LoVo (cell line): Measurements from ENCODE around the gene FSIP1.

Experiments used
- DNase-seq: peaks from one replicate; pipeline ENCODE4 v3.0.0-alpha.2; 2016; ENCODE audit warnings: low spot score

Gene FSIP1

DNA sequence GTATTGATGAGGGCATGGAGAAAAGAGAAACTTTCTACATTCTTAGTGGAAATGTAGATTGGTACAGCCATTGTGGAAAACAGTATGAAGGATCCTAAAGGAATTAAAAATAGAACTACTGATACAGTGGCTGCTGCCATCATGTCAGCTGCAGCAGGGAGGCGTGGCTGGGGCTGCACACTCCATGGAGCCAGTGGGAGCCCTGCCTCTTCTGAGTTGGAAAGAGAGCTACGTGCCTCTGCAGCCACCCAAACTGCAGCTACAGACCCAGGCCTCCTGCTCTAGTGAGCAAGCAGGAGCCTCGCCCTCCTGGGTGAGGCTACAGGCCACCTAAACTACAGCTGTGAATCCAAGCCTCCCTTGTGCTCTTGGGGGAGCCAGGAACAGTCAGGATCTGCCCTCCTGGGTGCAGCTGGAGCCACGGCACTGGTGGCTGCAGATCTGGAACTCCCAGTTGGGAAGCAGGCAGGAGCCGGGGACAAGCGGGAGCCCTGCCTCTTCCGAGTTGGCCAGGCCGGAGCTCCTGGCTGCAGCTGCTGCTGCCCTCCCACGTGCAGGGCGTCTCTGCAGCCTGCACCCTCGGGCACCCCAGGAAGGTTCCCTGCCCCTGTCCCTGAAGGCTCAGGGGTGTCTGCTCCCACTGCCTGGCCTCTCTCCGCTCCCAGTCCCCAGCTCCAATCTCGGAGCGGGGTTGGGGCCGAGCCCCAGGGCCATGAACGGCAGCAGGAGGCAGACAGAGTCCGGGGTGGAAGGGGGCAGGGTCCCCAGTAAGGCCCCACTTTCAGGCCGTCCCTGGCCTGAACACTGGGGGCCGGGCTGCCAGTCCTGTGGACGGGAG lies 137.3 kb downstream of the FSIP1 start:
- DNase-seq: no peak

DNA sequence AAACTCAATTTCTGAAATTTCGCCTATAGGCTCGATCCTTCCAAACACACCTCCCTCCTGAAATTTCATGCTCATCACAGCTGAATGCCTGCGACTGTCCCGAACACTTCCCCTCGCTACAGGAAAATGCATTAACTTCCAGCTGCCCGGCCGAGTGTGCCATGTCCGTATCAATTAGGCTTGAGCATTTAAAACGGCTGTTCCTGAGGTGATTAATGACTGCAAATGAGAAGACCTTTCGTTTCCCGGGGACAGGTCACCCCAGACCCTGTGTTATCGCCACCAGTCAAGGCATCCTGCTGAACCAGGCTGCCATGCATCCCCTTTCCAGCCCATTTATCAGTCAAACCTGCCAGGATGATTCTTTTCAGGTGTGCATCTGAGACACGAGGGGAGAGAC lies 138.5 kb downstream of the FSIP1 start:
- DNase-seq: no peak

DNA sequence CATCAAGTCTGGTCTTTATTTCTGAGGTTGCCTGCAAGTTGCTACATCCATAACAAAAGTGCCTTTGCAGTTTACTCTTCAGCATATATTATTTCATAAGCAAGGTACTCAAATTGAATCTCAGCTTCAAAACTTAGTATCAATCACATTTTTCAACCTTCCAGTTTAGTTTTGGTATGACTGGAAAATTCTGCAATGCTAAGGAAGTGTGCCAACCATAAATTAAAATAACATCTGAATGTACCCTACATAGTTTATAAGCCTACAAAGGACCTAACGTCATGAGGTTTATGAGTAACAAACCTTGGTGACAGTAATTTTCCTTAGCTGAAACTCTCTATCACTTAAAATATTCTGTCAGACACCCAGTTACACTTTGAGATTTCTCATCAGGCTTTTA lies 138.9 kb downstream of the FSIP1 start:
- no peak for DNase-seq

DNA sequence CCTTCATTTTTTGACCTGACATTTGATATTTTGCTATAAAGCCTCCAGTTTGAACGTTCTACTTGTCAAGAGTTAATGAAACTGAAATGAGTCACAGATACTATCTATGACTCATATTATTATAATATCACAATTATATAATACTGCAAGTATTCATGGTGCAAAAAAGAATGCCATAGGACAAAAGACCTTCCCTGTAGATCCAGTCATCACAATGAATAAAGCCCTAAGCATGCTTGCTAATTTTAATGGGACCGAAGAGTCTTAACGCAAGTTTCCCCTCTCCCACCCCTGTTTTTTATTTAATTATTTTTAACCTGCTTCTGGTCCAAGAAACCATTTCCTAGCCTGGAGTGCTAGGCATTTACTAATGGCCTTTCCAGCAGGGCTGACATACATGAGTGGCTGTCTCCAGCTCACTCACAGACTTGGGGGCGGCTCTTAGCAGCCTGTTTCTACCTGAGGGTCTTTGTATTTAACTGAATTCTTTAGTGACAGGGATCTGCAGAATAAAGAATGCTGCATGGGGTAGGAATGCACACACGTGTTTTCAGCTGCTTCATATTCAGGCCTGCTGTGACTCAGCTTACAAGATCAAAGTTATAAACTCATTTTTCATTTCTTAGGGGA lies 140.5 kb downstream of the FSIP1 start:
- no peak for DNase-seq

DNA sequence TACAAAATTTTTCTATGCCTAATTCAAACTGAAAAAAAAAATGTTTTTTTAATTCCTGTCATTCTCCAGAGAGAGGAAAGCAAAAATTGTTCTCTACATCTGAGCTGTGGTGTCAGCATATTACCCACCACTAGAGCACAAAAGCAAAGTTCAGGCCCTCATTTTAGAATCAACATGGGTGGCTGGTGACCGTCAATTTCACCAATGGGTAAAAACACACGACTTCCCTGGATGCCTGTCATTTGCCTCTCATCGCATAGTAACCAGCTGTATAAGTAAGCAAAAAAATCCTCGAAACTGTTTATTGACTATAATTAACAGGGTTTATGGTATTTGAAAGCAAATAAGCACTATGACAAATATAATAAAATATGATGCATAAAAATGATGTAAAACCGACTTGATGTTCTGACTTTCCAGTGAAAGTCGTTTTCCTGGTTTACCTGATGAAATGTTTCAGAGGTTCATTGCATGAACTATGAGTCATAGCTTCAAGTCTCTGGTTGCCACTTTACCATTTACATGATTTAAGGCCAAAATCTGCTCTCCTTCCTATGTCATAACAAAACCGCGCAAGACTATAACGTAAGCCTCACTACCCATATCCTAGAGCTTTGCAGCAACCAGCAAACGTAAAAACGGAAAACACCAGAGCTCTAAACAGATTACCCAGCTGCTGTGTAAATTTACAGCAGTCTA lies 141.3 kb downstream of the FSIP1 start:
- peak; percentile 63 for DNase-seq

DNA sequence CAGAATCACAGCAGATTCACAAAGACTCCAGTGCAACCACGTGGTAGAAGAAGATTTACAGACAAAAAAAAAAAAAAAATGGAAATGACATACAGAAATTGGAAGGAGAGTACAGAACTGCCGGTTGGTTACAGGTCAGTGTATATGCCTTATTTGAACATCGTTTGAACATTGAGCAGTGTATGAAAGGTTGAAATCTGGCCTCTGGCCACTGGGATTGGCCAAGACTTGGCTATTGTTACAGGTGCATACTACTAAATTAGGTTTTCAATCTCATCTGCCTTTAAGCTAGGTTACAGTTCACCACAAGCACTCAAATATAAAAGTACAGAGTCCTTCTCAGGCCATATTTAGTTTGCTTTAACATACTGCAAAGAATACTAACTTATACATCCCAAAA lies 142.0 kb downstream of the FSIP1 start:
- DNase-seq: no peak

DNA sequence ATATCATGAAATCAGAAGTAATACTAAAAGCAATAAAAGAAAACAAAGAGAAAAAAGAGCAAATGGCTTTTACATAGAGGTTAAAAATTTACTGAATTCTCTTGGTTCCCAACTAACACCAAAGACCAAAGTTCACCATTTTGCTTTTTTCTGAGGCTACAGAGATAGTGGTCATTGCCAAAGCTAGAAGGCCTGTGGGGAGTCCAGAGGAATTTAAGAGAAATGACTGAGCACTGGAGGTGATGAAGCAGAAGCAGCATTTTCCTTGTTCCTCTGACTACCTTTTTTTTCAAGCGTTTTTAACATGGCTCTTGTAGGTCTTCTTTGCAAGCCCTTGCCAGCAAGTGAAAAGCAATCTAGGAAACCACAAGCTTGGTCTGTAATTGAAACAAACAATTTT lies 143.6 kb downstream of the FSIP1 start:
- DNase-seq: no peak

DNA sequence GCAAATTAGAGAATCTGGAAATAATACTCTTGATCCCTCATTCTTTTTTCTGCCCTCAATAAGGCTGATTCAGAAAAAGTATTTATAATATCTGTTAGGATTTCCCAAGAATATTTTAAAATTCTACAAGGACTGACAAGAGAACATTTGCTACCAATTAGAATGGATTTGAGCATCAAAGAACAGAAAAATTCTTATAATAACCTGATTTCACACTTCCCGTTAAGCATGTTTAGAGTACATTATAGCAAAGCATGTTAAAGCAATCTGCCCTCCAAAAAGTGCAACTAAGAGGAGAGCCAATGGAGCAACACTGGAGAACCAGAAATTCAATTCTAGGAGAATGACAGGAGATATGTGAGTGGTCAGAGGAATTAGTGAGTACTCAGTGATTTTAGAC lies 144.6 kb downstream of the FSIP1 start:
- DNase-seq: no peak

DNA sequence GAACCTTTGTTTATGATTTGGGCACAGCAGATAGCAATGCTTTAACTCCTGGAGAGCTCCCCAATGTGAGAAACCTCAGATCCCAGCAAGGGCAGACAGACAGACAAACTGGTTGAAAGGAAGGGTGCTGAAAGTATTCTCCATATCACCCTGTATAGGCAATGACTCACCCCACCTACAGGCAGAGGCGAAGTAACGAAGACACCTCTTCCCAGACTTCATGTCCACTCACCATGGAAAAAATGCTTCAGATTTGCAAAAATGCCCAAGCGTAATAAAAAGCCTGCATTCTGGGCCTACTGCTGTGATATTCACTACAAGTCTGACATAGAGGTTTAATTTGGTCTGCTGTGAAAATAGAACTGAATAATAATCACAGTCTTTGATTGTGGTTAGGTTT lies 151.3 kb downstream of the FSIP1 start:
- DNase-seq: no peak

DNA sequence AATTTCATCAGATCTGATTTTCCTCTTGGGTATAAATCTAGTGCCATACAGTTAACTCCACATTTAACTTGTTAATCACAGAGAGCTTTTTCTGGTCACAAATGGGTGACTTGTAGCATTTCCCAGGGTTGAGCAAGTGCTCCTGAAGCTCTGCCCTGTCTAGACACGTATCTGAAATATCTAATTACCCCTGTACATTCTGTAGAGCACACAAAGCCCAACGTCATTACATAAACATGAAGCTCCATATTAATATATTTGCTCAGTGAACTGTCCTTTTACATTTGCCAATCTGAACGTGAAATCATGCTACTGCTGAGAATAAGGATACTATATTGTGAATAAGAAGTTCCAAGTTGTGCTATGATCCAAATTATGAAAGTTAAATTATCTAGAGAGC lies 152.7 kb downstream of the FSIP1 start:
- no peak for DNase-seq

DNA sequence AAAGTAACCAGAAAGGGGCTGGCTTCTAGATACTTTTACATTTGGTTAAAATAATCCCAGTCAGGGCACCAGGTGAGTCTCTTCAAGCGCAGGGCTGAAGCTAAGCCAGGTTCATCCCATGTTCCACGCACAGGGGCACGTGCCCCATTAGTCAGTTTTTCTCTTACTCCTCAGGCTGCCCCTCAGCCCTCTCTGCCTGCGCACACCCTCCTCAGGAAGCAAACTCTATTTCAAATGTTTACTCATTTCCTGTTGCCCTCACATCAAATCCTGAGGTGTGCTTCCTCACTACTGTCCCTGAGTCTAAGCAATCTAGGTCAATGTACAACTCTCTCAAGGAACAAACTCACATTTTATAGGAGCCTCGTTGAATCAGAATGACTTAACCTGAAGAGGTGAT lies 153.3 kb downstream of the FSIP1 start:
- peak; percentile 64 for DNase-seq

DNA sequence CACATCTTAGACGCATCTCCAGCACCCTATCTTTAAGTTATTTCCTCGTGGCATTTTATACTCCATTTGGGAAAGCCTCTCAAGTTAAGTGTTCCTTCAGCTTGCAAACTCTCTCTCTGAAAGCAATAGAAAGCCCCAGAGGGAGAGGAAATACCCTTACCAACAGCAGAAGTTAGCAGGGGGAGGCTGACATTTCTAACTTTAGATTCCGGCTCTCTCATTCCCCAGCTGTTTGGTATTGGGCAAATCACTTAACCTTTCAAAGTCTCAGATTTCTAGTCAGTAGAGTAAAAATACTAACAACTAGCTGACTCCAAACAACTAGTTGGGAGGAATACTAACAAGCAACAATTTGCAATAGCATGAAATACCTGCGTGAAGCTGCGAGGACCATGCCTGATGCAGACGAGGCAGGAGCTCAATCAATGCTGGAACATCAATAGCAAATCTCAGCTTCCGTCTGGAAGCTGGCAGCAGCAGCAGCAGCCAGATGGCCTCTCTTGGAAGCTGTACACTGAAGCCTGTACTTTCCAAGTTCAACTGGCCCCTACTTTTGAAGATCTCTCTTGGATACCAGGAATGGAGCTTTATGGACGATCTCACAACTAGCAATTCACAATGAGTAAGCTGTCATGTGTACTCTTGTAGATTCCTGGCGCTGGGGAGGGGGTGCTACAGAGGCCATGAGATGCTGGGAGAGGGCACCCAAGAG lies 153.9 kb downstream of the FSIP1 start:
- DNase-seq: no peak

DNA sequence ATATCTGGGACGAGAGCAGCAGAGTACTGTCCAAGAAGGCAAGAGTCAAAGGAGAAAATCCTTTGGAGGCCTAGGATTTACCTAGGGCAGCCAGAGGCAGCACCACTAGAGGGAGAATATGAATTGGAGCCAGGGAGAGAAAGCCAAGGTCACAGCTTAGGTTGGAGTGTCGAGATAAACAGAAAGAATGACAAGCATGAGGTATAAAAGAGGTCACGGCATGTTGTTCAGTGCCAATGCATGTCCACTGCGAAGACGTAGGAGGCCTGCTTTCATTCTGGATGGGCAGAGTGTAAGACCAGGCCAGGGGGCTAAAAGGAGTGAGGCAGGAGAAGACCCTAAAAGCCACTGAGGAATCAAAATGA lies 154.5 kb downstream of the FSIP1 start:
- DNase-seq: no peak

DNA sequence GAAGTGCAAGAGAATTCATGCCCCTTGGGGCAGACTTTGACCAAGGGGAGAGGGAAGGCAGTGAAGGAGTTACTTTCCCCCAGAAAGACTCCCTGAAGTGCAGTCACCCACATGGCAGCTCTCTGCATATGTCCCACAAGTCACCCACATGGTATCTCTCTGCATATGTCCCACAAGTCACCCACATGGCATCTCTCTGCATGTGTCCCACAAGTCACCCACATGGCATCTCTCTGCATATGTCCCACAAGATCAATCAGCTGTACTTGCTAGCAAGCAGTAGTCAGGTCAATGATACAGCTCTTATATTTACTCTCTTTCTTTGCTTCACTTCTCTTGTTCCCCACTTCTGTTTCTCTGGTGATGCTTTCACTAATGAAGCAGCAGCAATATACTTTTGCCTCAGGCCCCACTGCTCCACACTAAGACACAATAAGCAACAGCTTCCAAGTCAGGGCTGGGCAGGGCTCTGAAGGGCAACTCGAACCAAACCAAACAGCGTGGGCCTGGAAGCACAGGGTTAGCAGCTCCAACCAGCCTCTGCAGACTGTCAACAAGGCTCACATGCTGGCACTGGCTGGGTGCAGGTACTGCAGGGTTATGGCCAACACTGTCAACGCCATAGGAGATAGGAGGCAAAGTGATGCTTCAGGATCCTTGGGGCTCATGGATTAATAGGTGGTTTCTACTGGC lies 155.0 kb downstream of the FSIP1 start:
- DNase-seq: no peak

DNA sequence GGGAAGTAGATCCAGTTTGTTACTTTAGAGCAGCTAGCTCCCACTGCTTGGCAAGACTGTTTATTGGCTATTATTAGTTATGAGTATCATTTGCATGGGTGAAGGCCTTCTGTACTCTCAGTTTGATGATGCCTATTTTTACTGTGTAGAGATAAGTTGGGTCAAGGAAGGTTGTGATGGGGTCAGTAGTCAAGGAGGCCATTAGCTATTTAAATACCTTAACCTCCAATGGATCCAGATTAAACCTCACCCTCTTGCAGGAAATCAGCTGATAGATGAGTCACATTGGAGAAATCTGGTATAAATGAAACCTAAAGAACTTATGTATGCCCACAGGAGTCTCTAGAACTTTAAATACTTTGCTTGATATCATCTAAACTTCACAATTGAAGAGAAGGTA lies 156.8 kb downstream of the FSIP1 start:
- no peak for DNase-seq

DNA sequence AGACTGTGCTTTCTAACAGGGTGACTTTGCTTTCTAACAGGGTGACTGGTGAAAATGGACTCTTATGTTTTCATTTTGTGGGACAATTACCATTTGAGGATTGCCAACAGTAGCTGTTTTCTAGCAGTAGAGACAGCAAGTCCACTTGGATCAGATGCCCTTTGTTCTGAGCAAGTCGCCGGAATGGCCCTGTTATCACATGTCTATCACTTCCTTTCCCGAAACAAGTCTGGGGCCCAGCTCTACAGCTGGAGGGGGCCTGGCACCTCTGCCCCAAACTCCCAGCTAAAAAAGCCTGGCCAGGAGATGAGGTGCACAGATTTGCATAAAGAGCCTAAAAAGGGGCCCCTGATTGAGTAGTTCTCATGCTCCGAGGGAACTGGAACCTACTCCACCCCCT lies 157.2 kb downstream of the FSIP1 start:
- DNase-seq: no peak

DNA sequence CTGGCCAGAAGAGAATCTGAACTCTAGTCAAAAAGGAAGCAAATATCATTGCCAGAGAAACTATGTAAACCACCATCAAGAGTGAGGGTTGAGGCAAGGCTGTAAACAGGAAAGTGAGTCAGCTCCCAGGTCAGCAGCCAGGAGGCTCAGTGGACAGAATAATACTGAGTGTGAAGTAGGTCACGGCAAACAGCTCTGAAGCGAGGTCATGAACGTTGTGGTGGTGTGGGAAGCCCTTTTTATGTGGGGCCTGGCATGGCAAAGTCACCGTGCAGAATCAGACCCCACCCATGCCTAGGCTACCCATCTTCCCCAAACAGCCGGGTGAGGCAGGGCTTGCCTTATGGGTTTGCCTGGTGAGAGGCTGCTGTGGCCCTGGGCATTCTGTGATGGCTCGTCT lies 157.8 kb downstream of the FSIP1 start:
- DNase-seq: peak; percentile 86

DNA sequence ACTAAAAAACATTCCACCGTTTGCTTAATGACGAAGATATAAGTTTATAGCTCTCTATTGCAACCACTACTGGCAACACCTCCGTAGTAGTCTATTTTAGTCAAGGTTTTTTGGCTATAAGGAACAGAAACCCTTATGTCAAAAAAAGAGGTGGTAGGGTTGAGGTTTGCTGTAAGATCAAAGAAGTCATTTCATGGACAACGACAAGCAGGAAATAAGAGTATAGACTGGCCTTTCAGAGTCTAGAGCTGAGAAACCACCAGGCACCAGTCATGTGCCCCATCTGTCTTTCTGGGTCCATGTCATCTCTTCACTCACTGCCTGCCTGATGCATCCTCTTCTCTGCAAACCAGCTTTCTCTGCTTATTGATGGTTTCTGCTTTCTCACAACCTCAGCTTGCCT lies 159.1 kb downstream of the FSIP1 start:
- DNase-seq: no peak

DNA sequence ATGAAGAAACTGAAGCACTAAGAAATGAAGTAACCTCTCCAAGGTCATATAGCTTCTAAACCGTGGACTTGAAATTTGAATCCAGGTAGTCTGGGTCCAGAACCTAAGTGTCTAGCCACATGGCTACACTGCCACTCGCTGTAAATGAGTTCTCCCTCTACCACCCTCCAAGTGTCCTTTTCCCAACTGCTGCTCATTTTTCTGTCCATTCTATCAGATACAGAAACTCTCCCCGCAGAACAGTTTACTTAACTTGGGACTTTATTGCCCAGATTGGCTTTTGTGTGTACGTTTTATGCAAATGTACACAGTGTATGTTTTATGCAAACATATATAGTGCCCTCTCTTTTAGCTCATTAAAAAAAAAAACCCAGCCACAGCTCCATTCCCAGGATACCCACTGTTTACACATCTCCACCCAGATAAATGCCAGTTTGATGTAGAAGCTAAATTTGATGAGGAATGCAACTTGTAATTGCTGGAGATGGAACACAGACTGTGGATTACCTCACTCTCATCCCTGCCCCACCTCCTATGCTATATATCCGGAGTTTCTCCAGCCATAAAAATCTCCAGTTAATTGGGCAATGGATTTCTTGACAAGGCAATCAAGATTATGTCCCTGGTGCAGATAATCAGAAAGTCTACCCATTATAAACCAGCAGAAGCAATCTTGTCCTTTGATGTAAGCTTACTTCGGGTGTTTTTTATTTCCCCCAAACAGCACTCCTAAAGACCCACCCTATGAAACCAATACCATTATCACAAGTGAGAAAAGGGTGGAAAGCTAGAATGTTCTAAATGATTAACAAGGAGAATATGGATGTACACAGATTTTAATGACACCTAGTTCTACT lies 159.8 kb downstream of the FSIP1 start:
- peak; percentile 62 for DNase-seq

DNA sequence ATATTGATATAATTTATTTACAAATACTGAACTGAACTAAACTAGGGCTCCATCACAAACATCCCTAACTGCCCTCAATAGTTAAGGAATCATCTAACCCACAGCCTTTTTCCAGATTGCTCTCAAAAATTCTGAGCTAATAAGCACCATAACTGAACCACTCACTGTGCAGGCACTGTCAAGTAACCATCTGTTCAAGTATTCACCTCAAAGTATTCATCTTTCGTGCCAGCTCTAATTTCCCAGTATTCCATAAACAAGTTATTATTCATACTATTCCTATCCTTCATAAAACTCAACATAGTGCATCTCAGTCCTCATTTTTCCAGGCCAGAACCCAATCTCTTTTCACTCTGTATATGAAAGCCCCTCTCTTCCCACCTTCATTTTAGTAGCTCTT lies 160.7 kb downstream of the FSIP1 start:
- no peak for DNase-seq

DNA sequence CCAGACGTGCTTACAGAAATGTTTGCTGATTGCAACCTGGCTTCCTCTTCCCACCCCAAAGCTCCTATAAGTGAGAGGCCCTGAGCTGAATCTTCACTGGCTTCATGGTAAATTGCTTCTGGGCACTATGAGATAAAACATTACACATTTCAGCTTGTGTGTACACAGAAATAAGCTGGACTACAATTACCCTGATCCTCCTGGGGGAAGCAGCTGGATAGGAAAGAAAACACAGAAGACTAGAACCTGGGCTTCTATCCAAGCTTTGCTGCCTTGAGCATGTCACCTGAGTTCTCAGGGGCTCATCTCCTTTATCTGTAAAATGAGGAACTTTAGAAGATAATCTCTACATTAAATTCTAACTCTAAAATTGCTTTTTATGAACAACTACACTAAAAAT lies 161.4 kb downstream of the FSIP1 start:
- DNase-seq: no peak
